Duodenal mucosa (tissue), 2 donors: Measurements from ENCODE around the gene SRSF4.
A peak's percentile ranks its signal among the peaks of the same experiment; 100 is the strongest.

ENCODE experiments used
- H3K27ac ChIP-seq: one replicate; pipeline ENCODE4 v1.7.0; 2013; ENCODE audit warnings: low read depth, low read length
- H3K27me3 ChIP-seq, 2 donors: one replicate each; pipeline ENCODE4 v1.7.0; 2013; ENCODE audit warnings: low read length in 2 of 2, control low read depth in 1 of 2; ENCODE audit not compliant: insufficient read depth in 2 of 2, control insufficient read depth in 1 of 2
- H3K36me3 ChIP-seq, 2 donors: one replicate each; pipeline ENCODE4 v1.7.0; 2013; ENCODE audit warnings: low read length in 2 of 2, control low read depth in 1 of 2; ENCODE audit not compliant: insufficient read depth in 2 of 2, control insufficient read depth in 1 of 2
- H3K4me1 ChIP-seq, 2 donors: one replicate each; pipeline ENCODE4 v1.7.0; 2013; ENCODE audit warnings: low read length in 2 of 2, control low read depth in 1 of 2; ENCODE audit not compliant: insufficient read depth in 2 of 2, control insufficient read depth in 1 of 2
- H3K4me3 ChIP-seq, 2 donors: one replicate each; pipeline ENCODE4 v1.7.0; 2013; ENCODE audit warnings: low read length in 2 of 2, low read depth in 1 of 2
- H3K9ac ChIP-seq, 2 donors: one replicate each; pipeline ENCODE4 v1.7.0; 2013; ENCODE audit warnings: low read length in 2 of 2, low read depth in 1 of 2
- H3K9me3 ChIP-seq, 2 donors: one replicate each; pipeline ENCODE4 v1.7.0; 2013; ENCODE audit warnings: low read length in 2 of 2, control low read depth in 1 of 2; ENCODE audit not compliant: control insufficient read depth in 1 of 2

SRSF4 gene

GRCh38 chr1:29218223-29218622 lies 36.5 kb upstream of the SRSF4 start:
- Histone ChIP-seq H3K36me3 (peaks cover 11 to 39% of the 10 kb centered on the region in 2 donors), H3K27me3 (no peaks in the 10 kb centered on the region), H3K4me3 (no peak overlapping the region), H3K9me3 (no peaks in the 10 kb centered on the region), H3K27ac (no peak overlapping the region), H3K4me1 (no peaks in the 10 kb centered on the region), H3K9ac (no peak overlapping the region)

- Histone ChIP-seq H3K4me1 (no peaks in the 10 kb centered on the region), H3K36me3 (peaks cover 15 to 44% of the 10 kb centered on the region in 2 donors)
These were observed 35.9 kb upstream of the SRSF4 start for GRCh38 chr1:29217633-29218032.

GRCh38 chr1:29213055-29213454 lies 31.4 kb upstream of the SRSF4 start:
- Histone ChIP-seq H3K4me3 (no peak overlapping the region), H3K9me3 (no peaks in the 10 kb centered on the region), H3K27me3 (no peaks in the 10 kb centered on the region), H3K9ac (no peak overlapping the region), H3K36me3 (peaks cover 20 to 47% of the 10 kb centered on the region in 2 donors), H3K4me1 (peaks cover 5 to 6% of the 10 kb centered on the region in 2 donors), H3K27ac (no peak overlapping the region)

More at GRCh38 chr1:29217633-29218032, 35.9 kb upstream of the SRSF4 start:
- Histone ChIP-seq H3K4me3 (no peak overlapping the region), H3K9me3 (no peaks in the 10 kb centered on the region), H3K27me3 (no peaks in the 10 kb centered on the region), H3K27ac (no peak overlapping the region), H3K9ac (no peak overlapping the region)

- Histone ChIP-seq H3K4me3 (no peak overlapping the region), H3K4me1 (peaks cover 6 to 10% of the 10 kb centered on the region in 2 donors), H3K27me3 (no peaks in the 10 kb centered on the region), H3K36me3 (peaks cover 24 to 49% of the 10 kb centered on the region in 2 donors), H3K27ac (no peak overlapping the region), H3K9me3 (no peaks in the 10 kb centered on the region), H3K9ac (no peak overlapping the region)
These were observed 29.7 kb upstream of the SRSF4 start for GRCh38 chr1:29211086-29212030.

- Histone ChIP-seq H3K36me3 (peaks cover 25 to 48% of the 10 kb centered on the region in 2 donors), H3K9ac (no peak overlapping the region), H3K27ac (no peak overlapping the region), H3K4me3 (no peak overlapping the region), H3K27me3 (no peaks in the 10 kb centered on the region), H3K4me1 (peaks cover 6 to 10% of the 10 kb centered on the region in 2 donors), H3K9me3 (no peaks in the 10 kb centered on the region)
These were observed 28.8 kb upstream of the SRSF4 start for GRCh38 chr1:29210278-29211085.

- Histone ChIP-seq H3K9me3 (no peaks in the 10 kb centered on the region), H3K4me1 (peaks cover 6 to 10% of the 10 kb centered on the region in 2 donors), H3K4me3 (no peak overlapping the region), H3K36me3 (peaks cover 22 to 41% of the 10 kb centered on the region in 2 donors), H3K9ac (no peak overlapping the region), H3K27me3 (no peaks in the 10 kb centered on the region), H3K27ac (no peak overlapping the region)
These were observed 27.5 kb upstream of the SRSF4 start for GRCh38 chr1:29209173-29209572.

GRCh38 chr1:29208442-29208841 lies 26.7 kb upstream of the SRSF4 start:
- Histone ChIP-seq H3K36me3 (peaks cover 18 to 40% of the 10 kb centered on the region in 2 donors), H3K27ac (no peak overlapping the region), H3K9ac (no peak overlapping the region), H3K27me3 (no peaks in the 10 kb centered on the region), H3K9me3 (no peaks in the 10 kb centered on the region), H3K4me3 (no peak overlapping the region), H3K4me1 (peaks cover 6 to 10% of the 10 kb centered on the region in 2 donors)

GRCh38 chr1:29202584-29203340 lies 21.1 kb upstream of the SRSF4 start:
- peaks cover 9 to 10% of the 10 kb centered on the region in 2 donors for H3K4me1 ChIP-seq
- no peaks in the 10 kb centered on the region for H3K9me3 ChIP-seq
- peak overlapping the region in 1 of 2 donors; percentile 3 for H3K9ac ChIP-seq
- no peak overlapping the region for H3K27ac ChIP-seq
- no peak overlapping the region for H3K4me3 ChIP-seq
- H3K27me3 ChIP-seq = no peaks in the 10 kb centered on the region
- peaks cover 14 to 43% of the 10 kb centered on the region in 2 donors for H3K36me3 ChIP-seq

- Histone ChIP-seq H3K9me3 (no peaks in the 10 kb centered on the region), H3K9ac (peak overlapping the region in 1 of 2 donors; percentile 1), H3K27me3 (no peaks in the 10 kb centered on the region), H3K4me1 (peaks cover 11 to 15% of the 10 kb centered on the region in 2 donors), H3K4me3 (no peak overlapping the region), H3K36me3 (peaks cover 14 to 43% of the 10 kb centered on the region in 2 donors), H3K27ac (no peak overlapping the region)
These were observed 20.4 kb upstream of the SRSF4 start for GRCh38 chr1:29202053-29202452.
